ENCODE measurements around the gene PRR3.

PRR3 gene

GRCh38 chr6:30541515-30542403 lies 15.3 kb upstream of the PRR3 start:
- DNase-seq = peak; percentile 67

GRCh38 chr6:30542404-30542725 lies 14.7 kb upstream of the PRR3 start:
- no peak for DNase-seq

- DNase-seq = no peak
Measured at GRCh38 chr6:30542915-30543314, 14.2 kb upstream of the PRR3 start.

GRCh38 chr6:30543821-30544220 lies 13.3 kb upstream of the PRR3 start:
- DNase-seq = no peak

- peak; percentile 26 for DNase-seq
Measured at GRCh38 chr6:30544666-30545272, 12.3 kb upstream of the PRR3 start.

GRCh38 chr6:30547454-30547853 lies 9.6 kb upstream of the PRR3 start:
- DNase-seq = no peak

- no peak for DNase-seq
Measured at GRCh38 chr6:30548375-30548774, 8.7 kb upstream of the PRR3 start.

GRCh38 chr6:30554404-30554803 lies 2.7 kb upstream of the PRR3 start:
- DNase-seq = no peak

- DNase-seq = no peak
Measured at GRCh38 chr6:30554962-30555815, 1.9 kb upstream of the PRR3 start.

GRCh38 chr6:30555816-30556065 lies 1.4 kb upstream of the PRR3 start:
- DNase-seq = no peak

- peak; percentile 92 for DNase-seq
Measured at GRCh38 chr6:30556066-30556905, 809 bp upstream of the PRR3 start, which contains the start of gene GNL1. TSS of gene GNL1 (minus strand) at chr6:30556489. CDS start at chr6:30556203, 286 bp downstream.

- no peak for DNase-seq
Measured at GRCh38 chr6:30557683-30557981, 537 bp downstream of the PRR3 start.

GRCh38 chr6:30560930-30561329 lies 3.8 kb downstream of the PRR3 start:
- DNase-seq = no peak

- DNase-seq = no peak
Measured at GRCh38 chr6:30562470-30563425, 5.7 kb downstream of the PRR3 start.

- no peak for DNase-seq
Measured at GRCh38 chr6:30564114-30564513, 7.0 kb downstream of the PRR3 start.

GRCh38 chr6:30565772-30566171 lies 8.7 kb downstream of the PRR3 start:
- no peak for DNase-seq

- peak; percentile 5 for DNase-seq
Measured at GRCh38 chr6:30568245-30568644, 11.2 kb downstream of the PRR3 start.

GRCh38 chr6:30570263-30570662 lies 13.2 kb downstream of the PRR3 start:
- DNase-seq = no peak

- no peak for DNase-seq
Measured at GRCh38 chr6:30570740-30571074, 13.6 kb downstream of the PRR3 start.

- DNase-seq = peak; percentile 96
Measured at GRCh38 chr6:30571075-30571761, 14.1 kb downstream of the PRR3 start, which contains the start of gene ABCF1. TSS of gene ABCF1 (plus strand) at chr6:30571442. CDS start at chr6:30571488, 46 bp downstream.

GRCh38 chr6:30571762-30572082 lies 14.6 kb downstream of the PRR3 start:
- no peak for DNase-seq
